Posterior cingulate gyrus (tissue), 11 donors: ENCODE data around the gene TNIP2.

Source experiments
- DNase-seq, 10 donors: peaks; one replicate each; pipeline versions ENCODE4 v3.0.0 to v3.0.0-alpha.2; 2020 to 2021; ENCODE audit warnings: mixed read lengths in 3 of 10
- intact Hi-C: fragments of 100-400 bp; cut with DNase I; formaldehyde crosslinking; loops from one replicate; pipeline ENCODE4 v1.15.1; 2023

The TNIP2 gene

GRCh38 chr4:2795300-2795892, 39.3 kb upstream of the TNIP2 start:
- intact Hi-C loops: no loop called here
- peak in 3 of 10 donors; percentile 8 to 71 (median 62) for DNase-seq

DNA sequence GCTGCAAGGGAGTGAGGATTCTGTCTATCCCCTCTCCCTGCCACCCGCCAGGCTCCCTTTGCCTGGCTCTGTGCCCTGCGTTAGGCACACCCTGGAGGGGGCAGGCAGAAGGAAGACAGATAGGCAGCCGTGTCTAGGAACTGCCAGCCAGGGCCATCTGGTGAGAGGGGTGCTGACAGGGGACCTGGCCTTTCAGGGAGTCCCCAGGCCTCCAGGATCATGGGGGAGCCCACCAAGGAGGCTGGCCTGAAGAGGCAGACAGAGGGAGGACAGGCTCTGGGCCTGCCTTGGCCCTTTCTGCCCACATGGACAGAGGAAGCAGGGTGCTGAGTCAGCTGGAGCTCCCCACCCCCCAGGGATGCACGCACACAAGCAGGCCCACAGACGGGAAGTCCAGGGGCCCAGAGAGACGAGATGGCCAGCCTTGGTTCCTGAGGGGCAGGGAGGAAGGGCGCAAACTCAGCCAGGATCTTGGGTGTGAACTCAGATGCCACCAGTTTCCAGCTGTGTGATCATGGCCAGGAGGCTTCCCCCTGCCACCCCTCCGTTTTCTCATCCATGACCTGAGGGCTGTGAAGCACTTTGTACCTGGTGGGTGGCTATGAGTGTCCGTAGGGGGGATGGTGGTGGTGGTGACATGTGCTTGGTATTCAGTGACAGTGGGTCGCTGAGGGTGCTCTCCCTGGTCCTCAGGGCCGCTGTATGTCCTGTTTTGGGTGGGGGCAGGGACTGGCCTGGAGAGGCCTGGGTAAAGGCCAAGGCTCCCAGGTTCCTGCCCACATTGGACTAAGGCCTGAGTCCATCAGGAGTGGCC, 38.6 kb upstream of the TNIP2 start:
- peak in 2 of 10 donors; percentile 84 to 91 for DNase-seq
- intact Hi-C loops: no loop called here

DNA sequence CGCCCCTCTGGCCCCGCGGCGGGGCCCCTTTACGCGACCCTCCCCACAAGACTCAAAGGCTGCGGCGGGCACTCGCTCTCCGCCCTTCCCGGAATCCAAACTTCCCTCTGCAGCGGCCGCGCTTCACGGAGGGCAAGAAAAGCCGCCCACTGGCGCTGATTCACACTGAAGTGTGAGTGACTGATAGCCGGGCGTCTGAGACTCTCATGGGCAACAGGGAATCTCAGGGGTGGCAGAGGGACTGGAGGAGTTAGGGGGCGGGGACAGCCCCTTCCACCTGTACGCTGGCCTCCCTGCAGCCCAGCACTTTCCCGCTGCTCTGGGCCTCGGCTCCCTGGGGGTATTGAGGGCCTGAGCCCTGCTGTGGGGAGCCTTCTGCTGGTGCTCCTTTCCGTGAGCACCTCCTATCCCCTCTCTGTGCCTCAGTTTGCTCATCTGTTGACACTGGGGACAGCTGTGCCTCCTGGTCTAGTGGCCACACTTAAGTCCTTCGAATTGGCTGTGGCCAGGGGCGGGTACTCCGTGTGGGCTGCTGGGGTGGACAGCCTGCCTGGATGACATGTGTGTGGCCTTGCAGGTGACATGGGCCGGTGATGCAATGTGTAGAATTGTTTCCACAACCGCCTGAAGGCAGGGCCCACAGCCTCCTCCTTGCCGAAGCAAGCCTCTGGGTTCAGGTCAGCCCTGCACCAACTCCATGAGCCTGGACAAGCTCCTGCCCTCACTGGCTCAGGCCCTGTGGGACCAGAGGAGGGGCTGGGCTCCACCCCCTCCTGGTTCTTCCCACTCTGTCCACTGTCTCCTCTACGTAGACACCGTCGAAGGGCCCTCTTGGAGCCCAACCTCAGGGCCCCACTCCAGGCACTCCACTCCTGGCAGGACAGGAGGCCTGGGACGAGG, 37.7 kb upstream of the TNIP2 start:
- intact Hi-C loops: no loop called here
- peak in 2 of 10 donors; percentile 75 to 82 for DNase-seq

DNA sequence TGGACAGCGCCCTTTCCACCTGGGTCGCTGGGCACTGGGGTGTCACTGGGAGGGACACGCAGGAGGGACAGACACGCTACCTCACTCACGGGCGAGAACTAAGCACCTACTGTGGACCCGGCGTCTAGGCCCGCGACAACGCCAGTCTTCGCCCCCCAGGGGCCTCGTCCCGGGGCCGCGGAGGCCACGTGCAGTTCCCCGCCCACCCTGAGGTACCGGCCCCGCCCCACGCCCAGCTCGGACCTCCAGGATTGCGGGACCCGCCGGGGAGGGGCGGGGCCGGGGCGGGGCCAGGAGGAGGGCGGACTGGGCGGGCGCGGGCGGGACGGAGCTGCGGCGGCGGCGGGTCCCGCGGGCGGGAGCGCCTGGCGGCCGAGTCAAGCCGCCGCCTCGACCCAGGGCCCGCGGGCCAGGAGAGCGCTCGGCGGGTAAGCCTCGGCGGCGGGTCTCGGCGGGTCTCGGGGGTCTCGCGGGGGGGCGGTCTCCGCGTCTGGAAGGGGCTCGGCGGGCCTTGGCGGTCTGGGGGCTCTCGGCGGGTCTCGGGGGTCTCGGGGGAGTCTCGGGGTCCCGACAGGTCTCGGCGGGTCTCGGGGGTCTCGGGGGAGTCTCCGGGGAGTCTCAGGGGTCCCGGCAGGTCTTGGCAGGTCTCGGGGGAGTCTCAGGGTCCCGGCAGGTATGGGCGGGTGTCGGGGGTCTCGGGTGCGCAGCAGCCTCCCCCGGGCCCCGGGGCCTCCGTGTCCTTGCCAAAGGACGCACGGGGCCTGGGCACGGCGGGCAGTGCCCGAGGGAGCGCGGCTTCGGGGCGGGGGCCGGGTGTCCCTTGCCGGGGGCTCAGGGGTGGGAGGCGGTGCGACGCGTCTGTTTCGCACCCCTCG, 36.8 kb upstream of the TNIP2 start, which contains the start of gene SH3BP2:
Gene SH3BP2 (plus strand): TSS at position 375 of the 875 bp plus-strand sequence. CDS start 27,533 bp downstream, outside the sequence.
- intact Hi-C loops: no loop called here
- peak in 5 of 10 donors; percentile 51 to 92 (median 58) for DNase-seq

GRCh38 chr4:2792396-2792710, 36.2 kb upstream of the TNIP2 start:
- DNase-seq: no peak
- intact Hi-C loops: no loop called here

DNA sequence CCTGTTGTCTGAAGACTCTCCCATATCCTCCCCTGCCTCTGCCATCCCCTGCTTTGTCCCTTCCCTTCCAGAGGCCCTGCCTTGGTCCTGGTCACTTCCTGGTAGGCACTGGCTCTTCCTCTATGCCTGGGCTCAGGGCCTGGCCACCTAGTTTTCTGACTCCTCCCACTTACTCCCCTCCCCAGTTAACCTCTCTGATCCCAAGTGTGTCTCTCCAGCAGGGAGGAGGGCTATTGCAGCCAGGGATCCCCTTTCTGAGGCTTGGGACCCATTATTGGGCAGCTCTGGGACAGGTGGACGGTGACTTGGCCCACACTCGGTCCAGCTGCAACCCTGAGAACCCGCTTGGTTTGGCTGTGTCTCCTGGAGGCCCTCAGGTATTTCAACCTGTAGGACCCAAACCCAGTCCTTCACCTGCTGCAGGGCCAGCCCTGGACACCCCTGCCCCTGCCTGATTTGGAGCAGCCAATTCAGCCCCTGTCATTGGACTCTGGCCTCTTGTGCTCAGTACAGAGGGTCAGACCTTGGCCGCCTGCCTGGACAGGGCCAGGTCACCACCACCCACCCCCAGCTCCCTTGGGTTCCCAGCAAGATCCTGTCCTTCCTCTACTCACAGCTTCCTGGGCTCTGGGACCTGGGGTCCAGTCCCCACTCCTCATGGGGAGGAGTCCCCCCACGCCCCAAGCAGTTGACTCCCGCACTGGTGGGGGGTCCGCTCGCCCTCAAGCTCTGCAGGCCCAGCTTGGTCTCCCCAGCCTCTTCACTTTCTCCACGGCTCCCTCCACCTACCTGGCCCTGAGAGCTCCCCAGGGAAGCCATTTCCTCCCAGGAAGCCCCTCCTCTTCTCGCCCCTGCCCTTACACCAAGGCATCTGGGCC, 35.6 kb upstream of the TNIP2 start:
- peak in 2 of 10 donors; percentile 71 to 76 for DNase-seq
- intact Hi-C loops: no loop called here

GRCh38 chr4:2790583-2791517, 34.7 kb upstream of the TNIP2 start:
- intact Hi-C loops: no loop called here
- DNase-seq: peak in 2 of 10 donors; percentile 79 to 82

DNA sequence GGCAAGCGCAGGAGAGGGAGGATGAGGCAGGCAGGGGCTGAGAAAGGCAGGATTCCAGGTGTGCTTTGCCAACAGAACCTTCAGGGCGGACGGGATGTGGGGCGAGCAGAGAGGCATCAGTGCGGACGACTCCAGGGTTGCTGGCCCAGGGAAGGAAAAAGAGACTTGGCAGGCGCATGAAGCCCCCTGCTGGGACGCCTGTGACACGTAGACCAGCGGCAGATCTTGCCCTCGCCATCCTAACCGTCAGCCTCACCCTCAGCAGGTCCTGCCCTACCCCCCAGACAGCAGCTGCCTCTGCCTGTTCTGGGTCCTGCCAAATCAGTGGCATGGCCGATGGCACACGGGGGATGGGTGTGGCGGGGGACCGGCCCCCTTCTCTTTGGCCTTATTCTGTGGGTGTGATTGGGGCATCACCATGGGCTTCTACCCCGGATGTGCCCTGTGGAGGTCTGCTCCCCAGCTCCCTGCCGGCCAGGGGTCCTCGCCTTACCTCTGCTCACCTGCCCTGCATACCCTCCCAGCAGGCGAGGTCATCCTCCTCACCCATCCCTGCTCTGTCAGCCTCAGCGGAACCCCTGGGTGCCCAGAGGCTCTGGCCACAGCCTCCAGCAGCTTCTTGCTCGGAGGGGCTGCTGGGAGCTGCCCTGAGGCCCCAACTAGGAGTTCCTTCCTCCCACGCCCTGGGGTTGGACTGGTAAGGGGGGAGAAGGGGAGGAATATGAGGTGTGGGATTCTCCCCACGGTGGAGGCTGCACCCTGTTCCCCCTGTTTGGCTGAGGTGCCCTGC, 33.9 kb upstream of the TNIP2 start:
- intact Hi-C loops: no loop called here
- DNase-seq: peak in 2 of 10 donors; percentile 48 to 80

GRCh38 chr4:2789351-2789750, 33.2 kb upstream of the TNIP2 start:
- intact Hi-C loops: no loop called here
- peak in 2 of 10 donors; percentile 13 to 44 for DNase-seq

DNA sequence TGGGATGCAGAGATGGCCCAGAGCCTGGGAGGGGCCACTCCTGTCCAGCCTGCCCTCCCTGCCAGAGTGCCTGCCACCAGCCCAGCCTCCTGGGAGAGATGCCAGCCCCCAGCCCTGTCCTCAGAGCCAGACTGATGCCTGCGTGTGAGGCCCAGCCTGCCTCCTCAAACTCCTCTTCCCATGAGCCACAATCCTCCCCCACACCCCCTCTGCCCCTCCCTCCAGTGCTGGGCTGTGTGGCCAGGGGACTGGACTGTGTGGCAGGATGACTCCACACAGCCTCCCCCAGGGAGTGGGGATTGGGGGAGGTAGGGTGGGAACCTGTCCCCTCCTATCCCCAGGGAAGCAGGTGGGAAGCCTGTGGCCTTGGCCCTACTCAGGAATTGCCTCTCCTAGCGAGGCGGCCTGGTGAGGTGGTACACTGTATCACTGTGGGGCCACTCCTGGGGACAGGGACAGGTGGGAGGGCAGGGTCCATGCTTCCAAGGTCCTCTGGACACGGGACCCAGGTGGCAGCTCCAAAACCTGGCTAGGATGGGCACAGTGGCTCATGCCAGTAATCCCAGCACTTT, 32.5 kb upstream of the TNIP2 start:
- DNase-seq: peak in 3 of 10 donors; percentile 49 to 90 (median 86)
- intact Hi-C loops: no loop called here

DNA sequence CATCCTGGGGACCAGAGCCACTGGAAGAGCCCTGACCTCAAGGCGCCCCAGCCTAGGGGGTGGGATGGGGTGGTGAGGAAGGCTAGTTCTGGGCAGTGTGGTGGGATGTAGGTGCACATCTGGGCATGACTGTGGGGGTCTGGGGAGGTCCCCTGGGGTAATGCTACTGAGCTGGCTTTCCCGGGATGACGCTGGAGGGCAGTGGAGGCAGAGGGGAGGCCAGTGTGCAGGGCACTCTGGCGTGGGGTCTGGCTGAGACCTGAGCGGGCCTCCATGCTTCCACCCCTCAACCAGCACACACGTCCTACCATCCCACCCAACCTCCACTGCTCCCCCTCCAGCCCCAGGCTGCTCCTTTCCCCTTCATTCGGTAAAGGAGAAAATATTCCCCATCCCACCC, 32.0 kb upstream of the TNIP2 start:
- peak in 1 of 10 donors; percentile 50 for DNase-seq
- intact Hi-C loops: no loop called here

- intact Hi-C loops: no loop called here
- peak in 2 of 10 donors; percentile 70 to 87 for DNase-seq
Observed at GRCh38 chr4:2787230-2788100, 31.3 kb upstream of the TNIP2 start.

DNA sequence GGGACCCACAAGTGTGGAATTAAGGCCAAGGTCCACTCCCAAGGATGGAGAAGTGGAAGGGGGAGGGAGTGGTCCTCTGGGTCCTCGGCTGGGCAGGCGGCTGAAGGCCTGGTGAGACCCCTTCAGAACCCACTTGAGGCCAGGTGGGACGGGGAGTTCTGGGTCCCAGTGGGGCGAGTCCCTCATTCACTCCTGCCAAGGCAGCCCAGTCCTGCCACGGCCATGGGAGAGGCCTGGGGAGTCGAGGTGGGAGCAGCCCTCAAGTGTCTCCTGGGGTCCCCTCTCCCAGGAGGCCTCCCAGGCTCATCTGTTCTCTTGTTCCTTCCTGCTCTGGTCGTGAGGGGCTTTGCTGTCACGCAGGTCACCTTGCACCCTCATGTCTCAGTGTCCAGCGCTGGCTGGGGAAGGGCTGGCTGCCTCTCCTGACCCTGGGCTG, 30.7 kb upstream of the TNIP2 start:
- intact Hi-C loops: no loop called here
- DNase-seq: peak in 1 of 10 donors; percentile 71

DNA sequence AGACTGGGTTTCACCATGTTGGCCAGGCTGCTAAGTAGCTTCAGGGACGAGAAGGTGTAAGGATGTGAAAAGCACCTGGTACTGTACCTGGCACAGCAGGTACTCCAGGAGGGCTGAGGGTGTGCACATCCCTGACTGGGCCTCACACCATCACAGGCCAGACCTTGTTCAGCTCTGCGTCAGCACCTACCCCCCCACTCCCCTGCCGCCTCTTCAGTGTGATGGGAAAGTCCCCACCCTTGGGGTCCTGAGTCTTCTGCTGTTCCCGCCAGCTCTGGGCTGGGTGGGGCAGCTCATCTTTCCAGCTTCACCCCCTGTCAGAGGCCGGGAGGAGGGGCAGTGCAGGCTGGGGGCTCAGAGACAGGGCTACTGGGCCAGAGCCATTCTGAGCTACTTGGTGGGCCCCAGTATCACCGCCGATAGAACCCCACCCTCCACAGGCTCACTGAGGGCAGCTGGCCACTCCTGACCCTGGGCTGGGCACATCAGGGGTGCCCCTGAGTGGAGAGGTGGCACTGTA, 30.1 kb upstream of the TNIP2 start:
- intact Hi-C loops: no loop called here

GRCh38 chr4:2785613-2786012, 29.5 kb upstream of the TNIP2 start:
- intact Hi-C loops: no loop called here
- peak in 2 of 10 donors; percentile 23 to 46 for DNase-seq

More for the DNA sequence above, 30.1 kb upstream of the TNIP2 start:
- peak in 2 of 10 donors; percentile 55 to 63 for DNase-seq
